Stimulated activated effector memory CD8-positive, alpha-beta T cell treated with anti-CD3 and anti-CD28 coated beads, Interleukin-12 subunit alpha, Interleukin-12 subunit beta, amount 100 ng/mL, for 72 hours (primary cell): ENCODE data around the gene STX1B.
A peak's percentile ranks its signal among the peaks of the same experiment; 100 is the strongest.
"Not testable (repeated sequence)": the region's sequence is repeated elsewhere in the genome, so short reads cannot be mapped to it uniquely, and the experiment has no call there.

Experiments
- ATAC-seq: fragments of 150-1000 bp; cut with Tn5 transposase; 2 replicates; pipeline ENCODE4 v1.10.0; 2021
- DNase-seq, 2 donors: peaks; one replicate each; pipeline ENCODE4 v3.0.0; 2021 to 2022; ENCODE audit warnings: low spot score in 2 of 2
- H3K27ac Mint-ChIP-seq: one replicate; pipeline ENCODE4 v1.8.0; 2022; ENCODE audit warnings: mild to moderate bottlenecking, mixed read lengths
- H3K36me3 Mint-ChIP-seq: one replicate; pipeline ENCODE4 v1.8.0; 2022; ENCODE audit warnings: mild to moderate bottlenecking, mixed read lengths
- H3K4me1 Mint-ChIP-seq: one replicate; pipeline ENCODE4 v1.8.0; 2022; ENCODE audit warnings: mixed read lengths
- H3K4me3 Mint-ChIP-seq: one replicate; pipeline ENCODE4 v1.8.0; 2022; ENCODE audit warnings: mild to moderate bottlenecking, mixed read lengths
- H3K9me3 Mint-ChIP-seq: one replicate; pipeline ENCODE4 v1.8.0; 2022; ENCODE audit warnings: mixed read lengths

Gene STX1B

GRCh38 chr16:30947859-30948666 lies 62.4 kb downstream of the STX1B start:
- ATAC-seq: no peak
- Mint-ChIP-seq H3K36me3 (peaks cover 48% of the 10 kb centered on the region), H3K4me1 (peaks cover 16% of the 10 kb centered on the region), H3K4me3 (peak overlapping the region; percentile 89), H3K9me3 (no peaks in the 10 kb centered on the region), H3K27ac (peak overlapping the region; percentile 91)
- no peak for DNase-seq

- Mint-ChIP-seq H3K27ac (no peak overlapping the region), H3K9me3 (no peaks in the 10 kb centered on the region), H3K36me3 (peaks cover 54% of the 10 kb centered on the region), H3K4me1 (peaks cover 21% of the 10 kb centered on the region), H3K4me3 (no peak overlapping the region)
- no peak for DNase-seq
- ATAC-seq: no peak
Measured at GRCh38 chr16:30947541-30947858, 62.9 kb downstream of the STX1B start.

DNA sequence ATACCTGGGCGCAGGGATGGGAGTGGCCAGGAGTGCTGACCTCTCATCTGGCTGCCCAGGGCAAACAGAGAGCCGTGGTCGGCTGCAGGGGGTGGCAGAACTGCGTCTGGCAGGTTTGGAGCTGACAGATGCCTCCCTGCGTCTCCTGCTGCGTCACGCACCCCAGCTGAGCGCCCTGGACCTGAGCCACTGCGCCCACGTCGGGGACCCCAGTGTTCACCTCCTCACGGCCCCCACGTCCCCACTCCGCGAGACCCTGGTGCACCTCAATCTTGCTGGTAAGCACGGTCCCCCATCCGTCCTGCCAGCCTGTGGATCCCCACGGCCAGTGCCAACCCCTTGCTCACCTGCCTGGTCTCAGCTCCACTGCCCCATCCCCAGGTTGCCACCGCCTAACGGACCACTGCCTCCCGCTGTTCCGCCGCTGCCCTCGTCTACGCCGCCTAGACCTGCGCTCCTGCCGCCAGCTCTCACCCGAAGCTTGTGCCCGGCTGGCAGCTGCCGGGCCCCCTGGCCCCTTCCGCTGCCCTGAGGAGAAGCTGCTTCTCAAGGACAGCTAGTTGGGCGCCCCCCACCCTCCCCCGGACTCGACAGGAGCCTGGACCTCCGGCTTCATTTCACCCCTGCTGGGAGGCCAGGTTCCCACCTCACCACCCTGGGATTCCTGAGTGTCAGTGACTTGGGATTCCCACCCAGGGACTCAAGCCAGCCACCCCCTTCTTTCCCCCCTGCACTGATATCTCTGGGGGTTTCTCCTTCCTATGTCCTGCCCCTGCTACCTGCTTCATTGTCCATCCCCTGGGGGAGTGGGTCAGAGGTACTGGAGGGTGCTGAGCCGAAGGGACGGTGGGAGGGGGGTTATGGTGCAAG lies 63.5 kb downstream of the STX1B start:
- no peak for DNase-seq
- Mint-ChIP-seq H3K36me3 (peaks cover 60% of the 10 kb centered on the region), H3K4me1 (peaks cover 27% of the 10 kb centered on the region), H3K27ac (peak overlapping the region; percentile 32), H3K4me3 (no peak overlapping the region), H3K9me3 (no peaks in the 10 kb centered on the region)
- ATAC-seq: no peak

- Mint-ChIP-seq H3K9me3 (no peaks in the 10 kb centered on the region), H3K36me3 (peaks cover 65% of the 10 kb centered on the region), H3K4me1 (peaks cover 19% of the 10 kb centered on the region), H3K4me3 (no peak overlapping the region), H3K27ac (no peak overlapping the region)
- ATAC-seq (no peak), DNase-seq (no peak)
Measured at GRCh38 chr16:30944352-30944751, 66.1 kb downstream of the STX1B start.

GRCh38 chr16:30942426-30942806 lies 68.0 kb downstream of the STX1B start:
- DNase-seq (no peak), ATAC-seq (peak; percentile 5)
- H3K9me3 Mint-ChIP-seq: no peaks in the 10 kb centered on the region
- H3K36me3 Mint-ChIP-seq: peaks cover 64% of the 10 kb centered on the region
- H3K4me3 Mint-ChIP-seq: peak overlapping the region; percentile 48
- H3K4me1 Mint-ChIP-seq: peaks cover 27% of the 10 kb centered on the region
- no peak overlapping the region for H3K27ac Mint-ChIP-seq

- ATAC-seq (peak; percentile 92), DNase-seq (peak; percentile 62 to 85)
- H3K9me3 Mint-ChIP-seq: no peaks in the 10 kb centered on the region
- H3K4me3 Mint-ChIP-seq: peak overlapping the region; percentile 48
- peaks cover 32% of the 10 kb centered on the region for H3K4me1 Mint-ChIP-seq
- H3K27ac Mint-ChIP-seq: no peak overlapping the region
- H3K36me3 Mint-ChIP-seq: peaks cover 61% of the 10 kb centered on the region
Measured at GRCh38 chr16:30941600-30942425, 68.6 kb downstream of the STX1B start.

GRCh38 chr16:30939571-30939970 lies 70.9 kb downstream of the STX1B start:
- H3K9me3 Mint-ChIP-seq, H3K27ac Mint-ChIP-seq, ATAC-seq, DNase-seq, H3K4me3 Mint-ChIP-seq: not testable (repeated sequence)
- peaks cover 41% of the 10 kb centered on the region for H3K4me1 Mint-ChIP-seq
- peaks cover 61% of the 10 kb centered on the region for H3K36me3 Mint-ChIP-seq
